A549 (cell line): ENCODE measurements around the gene CPN1.

Source experiments
- CHD4 ChIP-seq: fragments of 200-600 bp; sonication (generic); IDR thresholded peaks from 2 replicates; pipeline ENCODE4 v1.6.1; 2016; ENCODE audit warnings: antibody characterized with exemption, mild to moderate bottlenecking, borderline replicate concordance
- CTCF ChIP-seq: fragments of >200 bp; sonication (Bioruptor Twin); formaldehyde crosslinking; IDR thresholded peaks from 3 replicates; pipeline ENCODE4 v1.5.1; 2016
- EHMT2 ChIP-seq: fragments of 200-600 bp; sonication (generic); IDR thresholded peaks from 2 replicates; pipeline ENCODE4 v1.6.1; 2016; ENCODE audit warnings: antibody characterized with exemption, low read depth, mild to moderate bottlenecking, moderate library complexity
- HOXA7 ChIP-seq: fragments of 250-450 bp; sonication (Bioruptor Pico); IDR thresholded peaks from 2 replicates; pipeline ENCODE4 v1.5.0; 2020; ENCODE audit warnings: mild to moderate bottlenecking, moderate library complexity
- JUN ChIP-seq, 2 experiments: fragments of >200 bp; sonication (Bioruptor Twin); formaldehyde crosslinking; IDR thresholded peaks; 2 replicates in 1 of 2; 3 replicates in 1 of 2; pipeline ENCODE4 v1.6.1; 2016 to 2017
- POLR2A ChIP-seq: IDR thresholded peaks from 2 replicates; pipeline ENCODE4 v1.6.1; 2012; ENCODE audit warnings: mild to moderate bottlenecking, low read length
- USF2 ChIP-seq: fragments of 450-650 bp; IDR thresholded peaks from 2 replicates; pipeline ENCODE4 v1.6.1; 2014; ENCODE audit warnings: antibody characterized with exemption

GRCh38 chr10:100061401-100061800, 20.3 kb downstream of the CPN1 start:
- TF ChIP-seq EHMT2 (no peak), CTCF (no peak), POLR2A (no peak), JUN (IDR thresholded peaks at IDR 0.05) (no peak), USF2 (no peak), CHD4 (no peak), HOXA7 (CRISPR knock-in tag) (no peak)
